AG09309 (cell line): ENCODE measurements around the gene RPL6.
"Not testable (repeated sequence)": the region's sequence is repeated elsewhere in the genome, so short reads cannot be mapped to it uniquely, and the experiment has no call there.

Source experiments
- DNase-seq: peaks from one replicate; pipeline ENCODE4 v3.0.0-alpha.2; 2010; ENCODE audit warnings: low read depth
- H3K4me3 ChIP-seq: 2 replicates; pipeline ENCODE4 v1.5.1; 2011; ENCODE audit warnings: mild to moderate bottlenecking, low read depth, low read length, moderate library complexity; ENCODE audit not compliant: control insufficient read depth
- TF ChIP-seq, protein P1 (sequence below): IDR thresholded peaks from 2 replicates; pipeline ENCODE4 v1.5.1; 2011; ENCODE audit warnings: mild to moderate bottlenecking, low read depth, low read length, inconsistent platforms; ENCODE audit not compliant: insufficient read depth, control insufficient read depth; ENCODE audit errors: missing control alignments

Gene RPL6

GRCh38 chr12:112446008-112446725 is 36.8 kb upstream of the RPL6 start:
- TF ChIP-seq, protein P1, sequence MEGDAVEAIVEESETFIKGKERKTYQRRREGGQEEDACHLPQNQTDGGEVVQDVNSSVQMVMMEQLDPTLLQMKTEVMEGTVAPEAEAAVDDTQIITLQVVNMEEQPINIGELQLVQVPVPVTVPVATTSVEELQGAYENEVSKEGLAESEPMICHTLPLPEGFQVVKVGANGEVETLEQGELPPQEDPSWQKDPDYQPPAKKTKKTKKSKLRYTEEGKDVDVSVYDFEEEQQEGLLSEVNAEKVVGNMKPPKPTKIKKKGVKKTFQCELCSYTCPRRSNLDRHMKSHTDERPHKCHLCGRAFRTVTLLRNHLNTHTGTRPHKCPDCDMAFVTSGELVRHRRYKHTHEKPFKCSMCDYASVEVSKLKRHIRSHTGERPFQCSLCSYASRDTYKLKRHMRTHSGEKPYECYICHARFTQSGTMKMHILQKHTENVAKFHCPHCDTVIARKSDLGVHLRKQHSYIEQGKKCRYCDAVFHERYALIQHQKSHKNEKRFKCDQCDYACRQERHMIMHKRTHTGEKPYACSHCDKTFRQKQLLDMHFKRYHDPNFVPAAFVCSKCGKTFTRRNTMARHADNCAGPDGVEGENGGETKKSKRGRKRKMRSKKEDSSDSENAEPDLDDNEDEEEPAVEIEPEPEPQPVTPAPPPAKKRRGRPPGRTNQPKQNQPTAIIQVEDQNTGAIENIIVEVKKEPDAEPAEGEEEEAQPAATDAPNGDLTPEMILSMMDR, result no peak
- H3K4me3 ChIP-seq, result no peak overlapping the region
- no peak for DNase-seq

GRCh38 chr12:112443916-112444315 is 34.5 kb upstream of the RPL6 start:
- TF ChIP-seq, protein P1, result no peak
- no peak for DNase-seq
- no peak overlapping the region for H3K4me3 ChIP-seq

DNA sequence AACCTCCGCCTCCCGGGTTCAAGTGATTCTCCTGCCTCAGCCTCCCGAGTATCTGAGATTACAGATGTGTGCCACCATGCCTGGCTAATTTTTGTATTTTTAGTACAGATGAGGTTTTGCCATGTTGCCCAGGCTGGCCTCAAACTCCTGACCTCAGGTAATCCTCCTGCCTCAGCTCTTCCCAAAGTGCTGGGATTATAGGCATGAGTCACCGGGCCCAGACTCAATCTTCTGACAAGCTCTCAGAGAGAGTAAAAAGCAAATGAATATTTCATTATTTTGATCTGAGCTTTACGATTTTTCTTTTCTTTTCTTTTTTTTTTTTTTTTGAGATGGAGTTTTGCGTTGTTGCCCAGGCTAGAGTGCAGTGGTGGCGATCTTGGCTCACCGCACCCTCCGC is 31.2 kb upstream of the RPL6 start:
- H3K4me3 ChIP-seq, DNase-seq: not testable (repeated sequence)

GRCh38 chr12:112439769-112440168 is 30.4 kb upstream of the RPL6 start:
- H3K4me3 ChIP-seq, result no peak overlapping the region
- TF ChIP-seq, protein P1, result no peak
- no peak for DNase-seq

- H3K4me3 ChIP-seq, DNase-seq: not testable (repeated sequence)
These were observed 29.2 kb upstream of the RPL6 start for GRCh38 chr12:112438645-112439044.

GRCh38 chr12:112433551-112433950 is 24.1 kb upstream of the RPL6 start:
- no peak for DNase-seq
- no peak overlapping the region for H3K4me3 ChIP-seq
- TF ChIP-seq, protein P1, result no peak

DNA sequence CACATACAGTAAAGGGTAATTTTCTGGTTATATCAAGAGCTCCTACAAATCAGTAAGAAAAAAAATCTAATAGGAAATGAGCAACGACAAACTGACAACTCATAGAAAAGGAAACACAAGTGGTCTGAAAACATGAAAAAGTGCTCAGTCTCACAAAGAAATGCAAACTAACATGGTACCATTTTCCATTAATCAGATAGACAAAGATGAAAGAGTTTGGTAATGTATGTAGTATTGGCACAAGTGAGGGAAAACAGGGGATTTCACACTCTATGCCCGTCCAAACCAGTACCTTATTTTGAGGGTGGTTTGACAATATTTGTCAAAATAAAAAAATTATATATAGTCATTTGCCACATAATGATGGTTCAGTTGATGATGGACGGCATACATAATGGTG is 22.6 kb upstream of the RPL6 start:
- TF ChIP-seq, protein P1, result no peak
- H3K4me3 ChIP-seq, result no peak overlapping the region

DNA sequence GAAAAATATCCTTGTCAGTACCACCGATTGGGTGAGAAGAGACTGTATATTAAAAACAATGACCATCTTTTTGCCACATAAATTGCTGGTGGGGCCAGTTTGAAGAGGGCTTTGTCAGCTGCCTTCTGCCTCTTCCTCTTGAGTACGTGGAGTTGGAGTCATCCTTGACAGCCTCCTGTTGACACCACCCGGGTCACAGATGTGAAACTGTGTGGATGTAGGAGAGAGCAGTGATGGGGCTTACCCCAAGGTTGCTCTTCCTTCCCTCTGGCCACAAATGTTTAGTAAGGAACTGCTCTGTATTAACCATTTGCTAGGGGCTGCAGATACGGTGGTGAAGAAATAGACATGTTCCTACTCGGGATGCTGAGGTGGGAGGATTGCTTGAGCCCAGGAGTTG is 21.5 kb upstream of the RPL6 start:
- H3K4me3 ChIP-seq, result no peak overlapping the region
- TF ChIP-seq, protein P1, result no peak
- no peak for DNase-seq

More for the DNA sequence above, 22.6 kb upstream of the RPL6 start:
- no peak for DNase-seq
